ENCODE data around the gene TRAF2. TPM values are rescaled to one million over a fixed set of nuclear protein-coding genes. Genes with fewer than 3 reads are reported as not detected.

TRAF2 gene
- total and polyA plus RNA-seq, 2 of the 13 experiments (the other 11 are each of a cell fraction or from before 2014, with no cell fraction given): 12.4 to 13.6 TPM

- TF ChIP-seq ZNF672 (CRISPR knock-in tag; IDR thresholded peaks at IDR 0.05) (no peak), ZMAT5 (CRISPR knock-in tag; IDR thresholded peaks at IDR 0.05; ENCODE audit: borderline replicate concordance, low read depth) (no peak), FOXJ3 (CRISPR knock-in tag; IDR thresholded peaks at IDR 0.05; ENCODE audit: borderline replicate concordance) (no peak), ZNF800 (CRISPR knock-in tag; IDR thresholded peaks at IDR 0.05) (no peak), SCMH1 (CRISPR knock-in tag; IDR thresholded peaks at IDR 0.05; ENCODE audit: borderline replicate concordance) (no peak), CCAR2 (optimal IDR thresholded peaks at IDR 0.05; ENCODE audit: low read depth, low read length) (no peak), WIZ (CRISPR knock-in tag; IDR thresholded peaks at IDR 0.05) (no peak), LBX2 (CRISPR knock-in tag; IDR thresholded peaks at IDR 0.05; ENCODE audit: borderline replicate concordance) (no peak), ARID4A (CRISPR knock-in tag; IDR thresholded peaks at IDR 0.05; ENCODE audit: borderline replicate concordance) (no peak), ZBTB21 (CRISPR knock-in tag; IDR thresholded peaks at IDR 0.05) (no peak), ZBTB37 (CRISPR knock-in tag; IDR thresholded peaks at IDR 0.05) (no peak), ZNF639 (CRISPR knock-in tag; conservative IDR thresholded peaks at IDR 0.05) (no peak), JDP2 (CRISPR knock-in tag; IDR thresholded peaks at IDR 0.05; ENCODE audit: borderline replicate concordance) (no peak), ZNF674 (CRISPR knock-in tag; IDR thresholded peaks at IDR 0.05; ENCODE audit: low read depth) (no peak), BRD4 (CRISPR knock-in tag; IDR thresholded peaks at IDR 0.05) (no peak), ZFP36L1 (CRISPR knock-in tag; IDR thresholded peaks at IDR 0.05) (no peak), ZNF276 (CRISPR knock-in tag; IDR thresholded peaks at IDR 0.05; ENCODE audit: low read depth) (no peak), SUZ12 (IDR thresholded peaks at IDR 0.05; ENCODE audit: low read depth, low read length) (no peak)
These were observed 61.7 kb downstream of the TRAF2 start (continued) for GRCh38 chr9:136947955-136948510.
